GM12864 (cell line): Measurements from ENCODE around the gene DPEP1.
A peak's percentile ranks its signal among the peaks of the same experiment; 100 is the strongest.
"Not testable (repeated sequence)": the region's sequence is repeated elsewhere in the genome, so short reads cannot be mapped to it uniquely, and the experiment has no call there.

Experiments
- DNase-seq: peaks from one replicate; pipeline ENCODE4 v3.0.0-alpha.2; 2011; ENCODE audit warnings: low read depth
- H3K4me3 ChIP-seq: 2 replicates; pipeline ENCODE4 v1.5.1; 2011; ENCODE audit warnings: mild to moderate bottlenecking, low read depth, low read length, control low read depth
- CTCF ChIP-seq: IDR thresholded peaks from 2 replicates; pipeline ENCODE4 v1.5.1; 2011; ENCODE audit warnings: low read depth, mild to moderate bottlenecking, moderate library complexity, low read length, control low read depth, inconsistent platforms; ENCODE audit errors: missing control alignments

DPEP1 gene

DNA sequence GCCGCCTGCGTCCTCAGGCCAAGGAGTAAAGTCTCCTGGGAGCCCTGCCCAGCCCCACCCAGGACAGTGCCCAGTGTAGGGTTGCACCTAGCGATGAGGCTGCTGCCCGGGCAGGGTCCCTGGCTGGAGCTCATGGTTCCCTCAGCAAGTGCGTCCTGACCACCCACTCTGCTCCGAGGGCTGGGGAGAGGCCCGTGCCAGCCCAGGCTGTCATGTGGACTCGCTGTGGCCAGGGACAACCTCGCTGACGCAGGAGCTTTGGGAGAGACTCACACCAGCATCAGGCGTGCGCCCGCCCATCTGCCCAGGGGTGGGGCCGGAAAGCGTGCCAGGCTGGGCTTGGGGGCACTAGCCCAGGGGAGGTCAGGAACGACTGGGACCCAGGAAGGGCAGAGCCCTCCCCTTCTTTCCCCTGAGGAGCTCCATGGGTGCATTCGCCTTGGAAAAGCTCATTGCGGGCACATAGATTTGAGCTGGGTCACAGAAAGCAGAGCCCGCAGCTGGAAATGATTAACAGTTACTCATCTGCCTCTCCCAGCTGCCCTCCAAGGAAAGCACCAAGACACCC is 19.7 kb downstream of the DPEP1 start:
- no peak overlapping the region for H3K4me3 ChIP-seq
- no peak for DNase-seq

GRCh38 chr16:89634463-89635385 is 21.3 kb downstream of the DPEP1 start:
- not testable (repeated sequence) for DNase-seq, H3K4me3 ChIP-seq

More for the DNA sequence above, 19.7 kb downstream of the DPEP1 start:
- no peak for TF ChIP-seq CTCF

DNA sequence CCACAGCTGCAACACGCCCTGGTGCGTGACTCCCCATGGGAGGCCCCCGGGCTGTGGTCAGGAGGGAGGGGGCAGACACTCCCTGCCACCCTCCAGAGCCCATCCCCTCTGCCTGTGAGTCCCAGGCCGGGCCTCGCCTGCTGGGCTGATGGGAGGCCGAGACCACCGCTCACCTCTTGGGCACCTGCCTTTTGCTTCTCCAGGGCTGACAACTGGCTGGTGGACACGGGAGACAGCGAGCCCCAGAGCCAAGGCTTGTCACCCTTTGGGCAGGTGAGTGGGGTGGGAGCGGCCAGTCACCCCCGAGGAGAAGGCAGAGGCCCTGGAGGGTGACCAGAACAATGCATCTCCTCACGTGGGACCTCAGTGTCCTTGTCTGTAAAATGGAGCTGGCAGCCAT is 23.2 kb downstream of the DPEP1 start:
- no peak for DNase-seq
- no peak overlapping the region for H3K4me3 ChIP-seq
- TF ChIP-seq CTCF: no peak

- H3K4me3 ChIP-seq: no peak overlapping the region
- TF ChIP-seq CTCF: peak; percentile 2
- no peak for DNase-seq
Measured at GRCh38 chr16:89637379-89637778, 23.9 kb downstream of the DPEP1 start.

DNA sequence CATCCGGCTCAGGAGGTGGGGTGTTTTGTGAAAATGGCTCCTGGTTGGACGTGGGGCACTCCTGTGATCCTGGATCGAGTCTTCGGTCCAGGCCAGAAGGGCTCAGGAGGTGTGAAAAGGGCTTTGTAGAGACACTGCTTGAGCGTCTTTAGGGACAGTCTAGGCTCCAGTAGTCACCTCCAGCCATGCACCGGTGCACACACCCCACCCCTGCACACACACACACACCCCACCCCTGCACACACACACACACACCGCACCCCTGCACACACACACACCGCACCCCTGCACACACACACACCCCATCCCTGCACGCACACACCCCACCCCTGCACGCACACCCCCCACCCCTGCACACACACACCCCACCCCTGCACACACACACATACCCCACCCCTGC is 25.0 kb downstream of the DPEP1 start:
- H3K4me3 ChIP-seq: no peak overlapping the region
- DNase-seq: no peak
- no peak for TF ChIP-seq CTCF

GRCh38 chr16:89639385-89639784 is 25.9 kb downstream of the DPEP1 start:
- TF ChIP-seq CTCF: no peak
- H3K4me3 ChIP-seq: no peak overlapping the region
- no peak for DNase-seq

DNA sequence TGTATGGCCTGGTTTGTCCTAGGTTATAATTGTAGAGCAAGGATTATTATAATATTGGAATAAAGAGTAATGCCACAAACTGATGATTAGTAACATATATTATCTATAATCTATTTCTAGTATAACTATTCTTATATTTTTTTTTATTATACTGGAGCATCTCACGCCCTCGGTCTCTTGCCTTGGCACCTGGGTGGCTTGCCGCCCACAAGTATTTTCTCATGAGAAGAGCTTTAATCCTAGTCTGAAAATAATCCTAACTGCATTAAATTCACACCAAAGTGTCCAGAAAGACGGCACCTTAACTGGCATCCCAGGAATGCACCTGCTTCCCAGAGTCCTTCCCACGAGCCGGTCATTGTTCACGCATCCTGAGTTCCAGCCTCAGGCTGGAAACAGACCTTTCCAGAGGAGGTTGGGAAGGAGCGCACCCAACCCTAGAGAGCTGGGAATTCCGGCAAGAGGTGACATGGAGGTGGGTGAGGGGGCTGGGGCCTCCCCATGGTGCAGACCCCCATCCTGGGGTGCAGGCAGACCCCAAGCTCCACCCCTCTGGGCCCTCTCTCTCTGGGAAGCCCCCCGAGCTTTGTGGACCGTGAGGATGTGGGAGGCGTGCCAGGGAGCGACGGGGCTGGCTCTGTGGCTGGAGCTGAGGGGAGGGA is 28.1 kb downstream of the DPEP1 start:
- no peak for DNase-seq
- no peak overlapping the region for H3K4me3 ChIP-seq
- no peak for TF ChIP-seq CTCF
